B cell (primary cell): Measurements from ENCODE around the gene SLU7. TPM values are rescaled to one million over a fixed set of nuclear protein-coding genes. Genes with fewer than 3 reads are reported as not detected.

Source experiments
- ATAC-seq: fragments of 200-7000 bp; cut with Tn5 transposase; one replicate; pipeline ENCODE4 v1.10.0; 2021; ENCODE audit warnings: low read depth, mild to moderate bottlenecking, moderate number of reproducible peaks, moderate library complexity
- CTCF ChIA-PET: fragments of 350-600 bp; sonication (Branson Sonifier 250); formaldehyde crosslinking; loops from one replicate; lab custom pipeline; 2021; ENCODE audit warnings: antibody characterized with exemption, inconsistent platforms; lab: Charles Lee
- POLR2A ChIA-PET: fragments of 350-600 bp; sonication (Branson Sonifier 250); formaldehyde crosslinking; loops from one replicate; lab custom pipeline; 2021; ENCODE audit warnings: antibody characterized with exemption; lab: Charles Lee
- DNase-seq: peaks from one replicate; pipeline ENCODE4 v3.0.0; 2013
- H2AFZ ChIP-seq: 2 replicates; pipeline ENCODE4 v1.6.1; 2012; ENCODE audit warnings: mild to moderate bottlenecking, low read depth, low read length; ENCODE audit not compliant: insufficient read depth, poor library complexity, severe bottlenecking
- H3K27ac ChIP-seq, 2 donors: 1 replicate in 1 of 2; 2 replicates in 1 of 2; pipeline ENCODE4 v1.5.1; 2012 to 2013; ENCODE audit warnings: low read length in 2 of 2, mild to moderate bottlenecking in 2 of 2, moderate library complexity in 1 of 2
- H3K27me3 ChIP-seq, 4 experiments: fragments of 200-600 bp in 1 of 4; sonication (generic) in 1 of 4; replicated peaks in 1 of 4; 1 replicate in 2 of 4; 2 replicates in 2 of 4; pipeline versions ENCODE4 v1.6.1 to v1.7.0; 2013 to 2016; ENCODE audit warnings: low read length in 3 of 4, mild to moderate bottlenecking in 2 of 4, mixed read lengths in 1 of 4, moderate library complexity in 1 of 4; ENCODE audit not compliant: insufficient read depth in 4 of 4, control insufficient read depth in 3 of 4; ENCODE audit errors: control extremely low read depth in 1 of 4
- H3K36me3 ChIP-seq, 2 experiments: replicated peaks in 1 of 2; 1 replicate in 1 of 2; 2 replicates in 1 of 2; pipeline versions ENCODE4 v1.6.1 to v1.7.1; 2013; ENCODE audit warnings: low read length in 1 of 2; ENCODE audit not compliant: insufficient read depth in 2 of 2, control insufficient read depth in 1 of 2; ENCODE audit errors: control extremely low read depth in 1 of 2, extremely low read depth in 1 of 2
- H3K4me1 ChIP-seq, 2 donors: fragments of 200-600 bp in 1 of 2; sonication (generic) in 1 of 2; 1 replicate in 1 of 2; 2 replicates in 1 of 2; pipeline versions ENCODE4 v1.5.1 to v1.6.1; 2013 to 2017; ENCODE audit warnings: low read length in 2 of 2; ENCODE audit not compliant: control insufficient read depth in 2 of 2, insufficient read depth in 2 of 2
- H3K4me2 ChIP-seq: replicated peaks from 2 replicates; pipeline ENCODE3; 2012; ENCODE audit warnings: mild to moderate bottlenecking, low read depth, low read length; ENCODE audit not compliant: poor library complexity, severe bottlenecking
- H3K4me3 ChIP-seq, 5 experiments: fragments of 200-600 bp in 1 of 5; sonication (generic) in 1 of 5; 1 replicate in 3 of 5; 2 replicates in 2 of 5; pipeline versions ENCODE4 v1.5.1 to v1.7.0; 2011 to 2016; ENCODE audit warnings: low read length in 4 of 5, mild to moderate bottlenecking in 4 of 5, low read depth in 2 of 5, control low read depth in 1 of 5, moderate library complexity in 1 of 5; ENCODE audit not compliant: insufficient read depth in 1 of 5; ENCODE audit errors: control extremely low read depth in 1 of 5, extremely low read depth in 1 of 5
- H3K79me2 ChIP-seq: fragments of 200-600 bp; sonication (generic); one replicate; pipeline ENCODE4 v1.6.0; 2016; ENCODE audit warnings: low read length; ENCODE audit not compliant: control insufficient read depth, insufficient read depth
- H3K9ac ChIP-seq: fragments of 200-600 bp; sonication (generic); 2 replicates; pipeline ENCODE4 v1.6.1; 2017; ENCODE audit warnings: mild to moderate bottlenecking, low read length, moderate library complexity
- H3K9me3 ChIP-seq, 3 donors: one replicate each; pipeline versions ENCODE4 v1.6.1 to v1.7.1; 2013; ENCODE audit warnings: low read length in 2 of 3; ENCODE audit not compliant: control insufficient read depth in 2 of 3, insufficient read depth in 1 of 3; ENCODE audit errors: control extremely low read depth in 1 of 3
- H4K20me1 ChIP-seq: 2 replicates; pipeline ENCODE4 v1.6.0; 2012; ENCODE audit warnings: mild to moderate bottlenecking, low read length; ENCODE audit not compliant: insufficient read depth, control insufficient read depth, poor library complexity, severe bottlenecking
- H3K27ac Mint-ChIP-seq: one replicate; pipeline ENCODE4 v1.8.0; 2021; ENCODE audit warnings: mixed read lengths
- H3K27me3 Mint-ChIP-seq: one replicate; pipeline ENCODE4 v1.8.0; 2021; ENCODE audit warnings: mixed read lengths
- H3K4me1 Mint-ChIP-seq: one replicate; pipeline ENCODE4 v1.8.0; 2021; ENCODE audit warnings: mixed read lengths
- H3K4me3 Mint-ChIP-seq: one replicate; pipeline ENCODE4 v1.8.0; 2021; ENCODE audit warnings: mixed read lengths
- H3K9me3 Mint-ChIP-seq: one replicate; pipeline ENCODE4 v1.8.0; 2022; ENCODE audit warnings: mixed read lengths; ENCODE audit not compliant: insufficient read depth
- EZH2 ChIP-seq: IDR thresholded peaks from 2 replicates; pipeline ENCODE4 v1.6.1; 2012; ENCODE audit warnings: borderline replicate concordance, low read depth, mild to moderate bottlenecking, moderate library complexity, low read length; ENCODE audit not compliant: insufficient read depth, poor library complexity, severe bottlenecking
- WGBS: methylation state at CpG from one replicate; pipeline ENCODE4 v1.1.5; 2013; ENCODE audit warnings: missing lambda C conversion rate; ENCODE audit not compliant: insufficient coverage; 5-methylcytosine and 5-hydroxymethylcytosine counted together
- intact Hi-C: fragments of 100-400 bp; cut with micrococcal nuclease; formaldehyde crosslinking; loops from one replicate; pipeline ENCODE4 v1.10.0; 2022
- polyA plus RNA-seq: library from polyadenylated mRNA; depleted of rRNA; stranded (reverse); fragments of >200 nt; gene quantifications from 2 replicates; pipeline ENCODE4 v1.2.3, GENCODE V29; 2012
- total RNA-seq, 2 donors: library from RNA; stranded (reverse); fragments of 120-200 nt in 1 of 2; gene quantifications; 1 replicate in 1 of 2; 2 replicates in 1 of 2; pipeline versions ENCODE4 v1.2.3 to v1.2.4, GENCODE V29; 2013 to 2022
- TF ChIP-seq, protein P1 (sequence below): fragments of 200-600 bp; IDR thresholded peaks from one replicate; pipeline ENCODE4 v1.8.0; 2022; ENCODE audit warnings: antibody characterized with exemption, mild to moderate bottlenecking

The SLU7 gene
- total and polyA plus RNA-seq, 2 donors (not counting 1 experiment from before 2014, with no cell fraction given) = 30.8 to 68.3 TPM

DNA sequence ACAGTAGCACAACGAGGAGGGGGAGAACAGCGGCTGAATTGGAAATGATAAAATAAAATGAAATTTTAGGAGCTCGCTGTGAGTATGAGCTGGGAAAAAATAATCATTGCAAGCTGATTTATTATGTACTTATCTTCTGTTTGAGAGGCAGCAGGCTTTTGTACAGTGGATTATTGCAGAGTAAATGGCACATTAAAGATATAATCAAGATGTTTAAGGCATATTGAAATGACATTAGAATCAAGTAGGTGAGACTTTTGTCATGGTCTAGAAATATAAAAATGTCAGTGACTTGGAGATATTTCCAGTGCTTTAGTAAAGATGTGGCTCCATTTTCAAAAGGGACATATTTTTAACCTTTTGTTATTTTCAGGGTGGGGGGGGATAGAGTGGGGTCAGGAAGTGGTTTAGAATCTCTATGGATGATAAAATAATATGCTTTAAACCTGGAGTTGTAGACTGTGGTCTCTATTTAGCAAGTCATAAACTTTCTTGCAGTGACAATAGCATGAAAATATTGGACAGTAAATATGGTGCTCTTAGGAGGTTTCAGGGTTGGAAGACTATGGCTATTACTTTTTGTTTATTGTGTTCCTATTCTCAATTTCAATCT is 49.6 kb upstream of the SLU7 start:
- Histone ChIP-seq H3K4me1 (peaks cover 48 to 53% of the 10 kb centered on the region in 2 donors), H3K4me2 (peak overlapping the region; percentile 78), H3K9me3 (no peaks in the 10 kb centered on the region), H3K36me3 (no peaks in the 10 kb centered on the region), H3K27me3 (peaks cover 0 to 30% (median 0%) of the 10 kb centered on the region in 4 experiments), H3K9ac (peak overlapping the region; percentile 62), H3K79me2 (peaks cover 16% of the 10 kb centered on the region), H2AFZ (peak overlapping the region; percentile 53), H3K27ac (peak overlapping the region in 1 of 2 donors; percentile 60), H4K20me1 (no peaks in the 10 kb centered on the region), H3K4me3 (peak overlapping the region; percentile 24 to 58 (median 40))
- intact Hi-C loops = loop anchor here (1.0 kb wide), 2 partner anchors 30 to 49 kb away; partner anchors contain the start of gene SLU7
- no peak for TF ChIP-seq EZH2
- TF ChIP-seq, protein P1, sequence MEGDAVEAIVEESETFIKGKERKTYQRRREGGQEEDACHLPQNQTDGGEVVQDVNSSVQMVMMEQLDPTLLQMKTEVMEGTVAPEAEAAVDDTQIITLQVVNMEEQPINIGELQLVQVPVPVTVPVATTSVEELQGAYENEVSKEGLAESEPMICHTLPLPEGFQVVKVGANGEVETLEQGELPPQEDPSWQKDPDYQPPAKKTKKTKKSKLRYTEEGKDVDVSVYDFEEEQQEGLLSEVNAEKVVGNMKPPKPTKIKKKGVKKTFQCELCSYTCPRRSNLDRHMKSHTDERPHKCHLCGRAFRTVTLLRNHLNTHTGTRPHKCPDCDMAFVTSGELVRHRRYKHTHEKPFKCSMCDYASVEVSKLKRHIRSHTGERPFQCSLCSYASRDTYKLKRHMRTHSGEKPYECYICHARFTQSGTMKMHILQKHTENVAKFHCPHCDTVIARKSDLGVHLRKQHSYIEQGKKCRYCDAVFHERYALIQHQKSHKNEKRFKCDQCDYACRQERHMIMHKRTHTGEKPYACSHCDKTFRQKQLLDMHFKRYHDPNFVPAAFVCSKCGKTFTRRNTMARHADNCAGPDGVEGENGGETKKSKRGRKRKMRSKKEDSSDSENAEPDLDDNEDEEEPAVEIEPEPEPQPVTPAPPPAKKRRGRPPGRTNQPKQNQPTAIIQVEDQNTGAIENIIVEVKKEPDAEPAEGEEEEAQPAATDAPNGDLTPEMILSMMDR = no peak
- ChIA-PET CTCF (interaction anchor here (0.7 to 5.9 kb wide), 4 partner anchors 15 to 624 kb away, joined by 7 to 89 read pairs (median 9); no protein-coding TSS in a partner anchor), POLR2A (interaction anchor here (0.6 kb wide), 1 partner anchor 47 kb away, joined by 3 read pairs; the partner anchor contains the start of gene PTTG1)
- no peak for ATAC-seq
- WGBS = 0% methylated on average over 3 of the region's 3 CpGs
- H3K27me3 Mint-ChIP-seq = no peaks in the 10 kb centered on the region
- no peaks in the 10 kb centered on the region for H3K9me3 Mint-ChIP-seq
- H3K4me1 Mint-ChIP-seq = peaks cover 62% of the 10 kb centered on the region
- peak overlapping the region; percentile 93 for H3K4me3 Mint-ChIP-seq
- DNase-seq = no peak
- peak overlapping the region; percentile 93 for H3K27ac Mint-ChIP-seq
